IPS-15b (cell line): ENCODE measurements around the gene SOCS7.

Experiments used
- H3K27me3 ChIP-seq: one replicate; pipeline ENCODE4 v1.6.1; 2013; ENCODE audit warnings: low read length; ENCODE audit not compliant: control insufficient read depth, insufficient read depth
- H3K36me3 ChIP-seq: one replicate; pipeline ENCODE4 v1.6.1; 2013; ENCODE audit warnings: low read length; ENCODE audit not compliant: control insufficient read depth, insufficient read depth
- H3K4me1 ChIP-seq: one replicate; pipeline ENCODE4 v1.6.1; 2013; ENCODE audit warnings: mild to moderate bottlenecking, low read length; ENCODE audit not compliant: control insufficient read depth, insufficient read depth
- H3K4me3 ChIP-seq: one replicate; pipeline ENCODE4 v1.5.1; 2013; ENCODE audit warnings: low read depth, low read length
- H3K9ac ChIP-seq: one replicate; pipeline ENCODE4 v1.6.1; 2013; ENCODE audit warnings: low read depth, mild to moderate bottlenecking, low read length
- H3K9me3 ChIP-seq: one replicate; pipeline ENCODE4 v1.6.1; 2013; ENCODE audit warnings: mild to moderate bottlenecking, low read length; ENCODE audit not compliant: control insufficient read depth, insufficient read depth

Gene SOCS7

DNA sequence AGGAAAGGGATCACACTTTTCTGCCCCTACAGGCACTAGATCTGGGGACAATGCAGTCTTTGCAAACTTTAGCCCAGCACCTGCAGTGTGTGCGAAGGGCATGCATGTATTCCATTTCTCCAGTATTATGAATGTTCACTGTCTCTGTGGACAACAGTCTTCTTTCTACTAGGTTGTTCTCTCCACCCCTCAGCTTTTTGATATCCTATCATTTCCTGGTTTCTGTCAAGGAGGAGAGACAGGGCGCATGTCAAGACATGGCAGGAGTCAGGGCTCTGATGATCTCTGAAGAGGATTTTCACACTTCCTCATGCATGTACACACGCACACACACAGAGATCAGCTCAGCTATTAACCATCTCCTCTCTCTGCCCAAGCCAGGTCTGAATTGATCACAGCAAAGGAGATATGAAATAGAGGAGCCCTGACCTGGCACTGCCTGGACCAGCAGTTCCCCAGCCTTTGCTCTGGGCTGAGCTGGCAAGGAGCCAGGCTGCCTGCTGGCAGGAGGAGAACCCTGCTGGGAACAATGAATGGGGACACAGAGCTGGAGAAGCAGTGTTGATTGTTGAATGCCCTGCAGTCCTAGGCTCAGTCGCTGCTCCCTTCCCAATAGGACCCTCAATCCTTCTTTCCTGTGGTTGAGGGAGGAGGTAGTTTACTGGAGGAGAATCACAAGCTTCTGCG lies 10.5 kb upstream of the SOCS7 start:
- Histone ChIP-seq H3K4me1 (peaks cover 6% of the 10 kb centered on the region), H3K4me3 (no peak overlapping the region), H3K9me3 (no peaks in the 10 kb centered on the region), H3K36me3 (no peaks in the 10 kb centered on the region), H3K9ac (no peak overlapping the region), H3K27me3 (no peaks in the 10 kb centered on the region)

DNA sequence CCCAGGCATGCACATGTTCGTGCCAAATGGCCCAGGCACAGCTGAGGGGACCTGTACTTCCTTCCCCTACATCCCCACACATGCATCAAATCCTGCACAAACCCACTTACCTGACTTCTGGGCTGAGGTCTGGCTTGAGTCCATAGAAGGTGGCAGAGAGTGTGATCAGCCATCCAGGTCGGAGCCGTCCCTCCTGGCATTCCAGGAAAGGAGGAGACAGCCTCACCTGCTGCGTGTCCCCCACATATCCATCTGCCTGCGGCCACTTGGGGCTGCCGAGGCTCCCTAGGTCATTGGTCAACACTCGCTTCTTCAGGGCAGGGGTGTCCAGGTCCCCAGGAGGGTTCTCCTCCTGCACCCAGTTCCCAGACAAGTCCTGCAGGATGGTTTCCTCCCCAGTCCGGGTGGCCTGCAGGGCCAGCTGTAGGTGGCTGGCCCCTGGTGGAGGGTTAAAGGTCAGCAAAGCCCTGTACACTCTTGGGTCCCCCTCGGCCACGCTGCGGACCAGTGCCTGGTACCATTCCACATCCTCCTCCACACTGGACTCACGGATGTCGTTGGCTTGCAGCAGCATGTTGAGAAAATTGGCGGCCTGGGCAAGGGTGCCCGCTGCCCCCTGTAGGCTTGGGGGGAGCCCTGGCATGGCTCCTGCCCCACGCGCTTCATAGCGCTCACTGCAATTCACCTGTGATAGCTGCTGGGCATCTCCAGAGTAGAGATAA lies 8.6 kb upstream of the SOCS7 start:
- Histone ChIP-seq H3K9me3 (no peaks in the 10 kb centered on the region), H3K36me3 (no peaks in the 10 kb centered on the region), H3K9ac (no peak overlapping the region), H3K4me1 (peaks cover 6% of the 10 kb centered on the region), H3K27me3 (no peaks in the 10 kb centered on the region), H3K4me3 (no peak overlapping the region)

DNA sequence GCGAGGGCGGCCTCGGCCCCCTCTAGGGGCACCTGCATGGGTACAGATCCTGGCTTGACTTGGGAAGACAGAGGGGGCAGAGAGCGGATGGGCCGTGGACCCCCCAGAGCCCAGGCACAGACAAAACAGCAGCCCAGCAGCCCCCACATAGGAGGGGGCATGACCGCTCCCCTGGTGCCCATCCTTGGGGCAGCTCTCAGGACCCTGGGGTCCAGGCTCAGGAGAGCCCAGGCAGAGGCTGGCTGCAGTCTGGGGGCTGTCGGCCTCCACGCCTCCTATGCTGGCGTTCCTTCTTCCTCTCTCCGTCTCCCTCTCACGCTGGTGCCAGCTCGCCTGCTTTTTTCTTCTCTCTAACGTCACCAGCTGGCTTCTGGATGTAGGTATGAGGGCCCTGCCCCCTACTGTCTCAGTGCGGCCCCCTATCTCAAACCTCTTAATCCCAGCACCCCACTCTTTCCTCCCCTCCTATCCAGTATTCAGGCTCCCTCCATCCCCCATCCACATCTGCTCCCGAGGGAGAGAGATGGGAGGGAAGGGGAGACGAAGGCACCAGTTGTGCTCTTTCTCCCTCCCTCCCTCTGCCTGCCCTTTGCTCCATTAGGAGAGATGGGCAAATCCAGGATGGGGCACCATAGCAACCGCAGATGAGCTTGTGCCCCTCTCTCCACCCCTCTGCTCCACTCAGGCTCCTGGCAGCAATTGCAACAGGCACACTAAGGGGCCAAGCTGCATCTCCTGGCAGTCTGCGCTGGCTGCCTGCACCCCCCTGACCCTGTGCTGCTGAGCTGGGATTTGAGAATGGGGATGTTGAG lies 7.8 kb upstream of the SOCS7 start, which contains the start of gene GPR179:
TSS of gene GPR179 (minus strand) at position 349 of the 812 bp plus-strand sequence. CDS start at position 182, 167 bp downstream.
- Histone ChIP-seq H3K36me3 (no peaks in the 10 kb centered on the region), H3K4me3 (no peak within 1 kb of the TSS), H3K9me3 (no peaks in the 10 kb centered on the region), H3K4me1 (peaks cover 6% of the 10 kb centered on the region), H3K27me3 (no peaks in the 10 kb centered on the region), H3K9ac (no peak within 1 kb of the TSS)

DNA sequence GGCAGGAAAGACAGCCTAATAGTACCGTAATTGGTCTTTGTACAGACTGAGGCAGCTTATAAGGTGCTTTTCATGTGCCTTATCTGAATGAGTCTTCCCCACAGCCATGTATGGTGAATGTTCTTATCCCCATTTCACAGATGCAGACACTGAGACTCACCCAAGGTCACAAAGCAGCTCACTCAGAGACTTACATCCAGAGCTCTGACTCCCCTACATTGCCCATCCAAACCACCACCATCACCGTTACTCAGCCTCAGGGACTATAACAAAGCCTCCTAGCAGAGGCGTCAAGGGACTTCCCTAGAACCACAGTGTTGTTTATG lies 7.3 kb upstream of the SOCS7 start:
- Histone ChIP-seq H3K9me3 (no peaks in the 10 kb centered on the region), H3K36me3 (no peaks in the 10 kb centered on the region), H3K4me1 (peaks cover 6% of the 10 kb centered on the region), H3K9ac (no peak overlapping the region), H3K27me3 (no peaks in the 10 kb centered on the region), H3K4me3 (no peak overlapping the region)

DNA sequence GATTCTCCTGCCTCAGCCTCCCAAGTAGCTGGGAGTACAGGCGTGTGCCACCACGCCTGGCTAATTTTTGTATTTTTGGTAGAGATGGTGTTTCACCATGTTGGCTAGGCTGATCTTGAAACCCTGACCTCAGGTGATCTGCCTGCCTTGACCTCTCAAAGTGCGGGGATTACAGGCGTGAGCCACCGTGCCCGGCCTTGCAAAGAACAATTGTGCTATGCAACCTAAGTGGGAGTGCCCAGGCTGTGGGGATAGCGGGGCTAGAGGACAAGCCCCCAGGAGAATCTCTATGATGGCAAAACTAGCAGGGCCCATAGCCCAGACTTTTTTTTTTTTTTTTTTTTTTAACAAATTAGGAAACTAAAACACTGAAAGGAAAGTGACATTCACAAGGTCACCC lies 5.9 kb upstream of the SOCS7 start:
- no peaks in the 10 kb centered on the region for H3K9me3 ChIP-seq
- H3K27me3 ChIP-seq = no peaks in the 10 kb centered on the region
- H3K4me3 ChIP-seq = no peak overlapping the region
- H3K4me1 ChIP-seq = peaks cover 6% of the 10 kb centered on the region
- no peaks in the 10 kb centered on the region for H3K36me3 ChIP-seq
- no peak overlapping the region for H3K9ac ChIP-seq

DNA sequence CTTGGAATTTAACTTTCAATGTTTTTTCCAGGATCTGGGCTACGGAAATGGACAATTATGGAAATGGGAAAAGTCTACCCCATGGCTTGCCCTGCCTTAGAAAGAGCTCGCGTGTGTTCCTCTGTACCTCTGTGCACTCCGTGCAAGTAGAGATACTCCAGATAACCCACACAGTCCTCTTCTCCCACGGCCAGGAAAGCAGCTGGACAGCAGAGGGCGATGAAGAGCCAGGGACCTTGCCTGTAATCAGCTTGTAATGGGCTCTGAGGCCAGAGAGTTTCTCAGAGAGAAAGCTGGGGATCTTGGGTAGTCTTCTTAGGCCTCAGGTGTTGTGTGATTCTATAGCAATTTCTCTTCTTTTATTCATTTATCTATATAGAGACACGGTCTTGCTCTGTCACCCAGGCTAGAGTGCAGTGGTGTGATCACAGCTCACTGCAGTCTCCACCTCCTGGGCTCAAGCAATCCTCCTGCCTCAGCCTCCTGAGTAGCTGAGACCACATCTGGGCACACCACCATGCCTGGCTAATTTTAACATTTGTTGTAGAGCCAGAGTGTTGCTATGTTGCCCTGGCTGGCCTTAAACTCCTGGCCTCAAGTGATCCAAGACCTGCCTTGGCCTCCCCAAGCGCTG lies 2.4 kb upstream of the SOCS7 start:
- Histone ChIP-seq H3K4me3 (no peak overlapping the region), H3K4me1 (no peaks in the 10 kb centered on the region), H3K9me3 (no peaks in the 10 kb centered on the region), H3K36me3 (no peaks in the 10 kb centered on the region), H3K27me3 (peaks cover 5% of the 10 kb centered on the region), H3K9ac (no peak overlapping the region)

DNA sequence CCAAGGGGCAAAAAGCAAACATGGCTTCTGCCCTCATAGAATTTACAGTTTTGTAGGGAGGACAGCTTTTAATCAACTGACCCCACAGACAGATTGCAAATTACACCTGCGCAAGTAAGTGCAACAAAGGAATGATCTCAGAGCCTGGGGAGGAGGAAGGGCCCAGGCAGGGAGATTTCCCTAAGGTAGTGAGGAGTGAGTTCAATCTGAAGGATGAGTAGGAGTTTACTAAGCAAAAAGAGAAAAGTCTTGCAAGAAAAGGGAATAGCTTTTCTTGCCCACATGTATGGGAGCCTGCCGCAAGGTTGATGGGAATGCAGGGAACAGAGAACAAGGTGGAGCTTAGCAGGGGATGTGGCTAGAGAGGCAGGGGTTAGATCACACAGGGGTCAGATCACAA lies 1.6 kb upstream of the SOCS7 start:
- Histone ChIP-seq H3K4me1 (no peaks in the 10 kb centered on the region), H3K4me3 (no peak overlapping the region), H3K9me3 (no peaks in the 10 kb centered on the region), H3K9ac (no peak overlapping the region), H3K27me3 (peaks cover 5% of the 10 kb centered on the region), H3K36me3 (no peaks in the 10 kb centered on the region)

DNA sequence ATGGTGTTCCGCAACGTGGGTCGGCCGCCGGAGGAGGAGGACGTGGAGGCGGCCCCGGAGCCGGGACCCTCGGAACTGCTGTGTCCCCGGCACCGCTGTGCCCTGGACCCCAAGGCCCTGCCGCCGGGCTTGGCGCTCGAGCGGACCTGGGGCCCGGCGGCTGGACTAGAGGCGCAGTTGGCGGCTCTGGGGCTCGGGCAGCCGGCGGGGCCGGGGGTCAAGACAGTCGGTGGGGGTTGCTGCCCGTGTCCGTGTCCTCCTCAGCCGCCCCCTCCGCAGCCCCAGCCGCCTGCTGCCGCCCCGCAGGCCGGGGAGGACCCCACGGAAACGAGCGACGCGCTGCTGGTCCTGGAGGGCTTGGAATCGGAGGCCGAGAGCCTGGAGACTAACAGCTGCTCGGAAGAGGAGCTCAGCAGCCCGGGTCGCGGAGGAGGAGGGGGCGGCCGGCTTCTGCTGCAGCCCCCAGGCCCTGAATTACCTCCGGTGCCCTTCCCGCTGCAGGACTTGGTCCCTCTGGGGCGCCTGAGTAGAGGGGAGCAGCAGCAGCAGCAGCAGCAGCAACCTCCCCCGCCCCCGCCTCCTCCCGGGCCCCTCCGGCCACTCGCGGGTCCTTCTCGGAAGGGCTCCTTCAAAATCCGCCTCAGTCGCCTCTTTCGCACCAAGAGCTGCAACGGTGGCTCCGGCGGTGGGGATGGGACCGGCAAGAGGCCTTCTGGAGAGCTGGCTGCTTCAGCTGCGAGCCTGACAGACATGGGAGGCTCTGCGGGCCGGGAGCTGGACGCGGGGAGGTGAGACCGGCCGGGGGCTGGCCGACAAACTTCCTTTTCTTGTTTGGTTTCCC lies 821 bp downstream of the SOCS7 start:
- Histone ChIP-seq H3K4me1 (no peaks in the 10 kb centered on the region), H3K9me3 (no peaks in the 10 kb centered on the region), H3K4me3 (peak overlapping the region; percentile 41), H3K27me3 (peaks cover 5% of the 10 kb centered on the region), H3K9ac (peak overlapping the region; percentile 66), H3K36me3 (no peaks in the 10 kb centered on the region)

DNA sequence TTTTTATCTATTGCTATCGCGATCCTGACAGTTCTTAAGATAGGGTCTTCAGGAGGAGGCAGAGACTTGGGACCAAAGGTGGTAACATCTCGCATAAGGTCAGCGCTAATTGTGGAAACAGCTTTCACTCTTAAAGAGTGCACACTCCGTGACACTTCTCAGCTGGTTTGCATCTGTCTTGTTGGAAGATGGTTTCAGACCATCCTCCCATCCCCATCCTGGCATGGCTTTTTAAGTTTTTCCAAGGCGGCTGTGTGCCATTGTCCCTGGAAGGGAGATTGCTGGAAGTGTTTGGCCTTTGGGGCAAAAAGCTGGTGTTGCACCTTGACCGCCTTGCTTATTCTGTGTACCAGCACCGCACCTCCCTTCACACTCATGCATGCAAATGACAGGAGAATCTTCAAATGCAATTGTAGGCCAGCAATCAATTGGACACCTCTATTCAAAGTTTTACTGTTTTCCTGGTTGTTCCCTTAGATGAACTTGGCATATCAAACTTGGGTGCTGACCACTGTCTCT lies 1.5 kb downstream of the SOCS7 start:
- no peaks in the 10 kb centered on the region for H3K9me3 ChIP-seq
- H3K4me1 ChIP-seq = no peaks in the 10 kb centered on the region
- H3K9ac ChIP-seq = no peak overlapping the region
- peak overlapping the region; percentile 41 for H3K4me3 ChIP-seq
- H3K36me3 ChIP-seq = no peaks in the 10 kb centered on the region
- peaks cover 5% of the 10 kb centered on the region for H3K27me3 ChIP-seq

DNA sequence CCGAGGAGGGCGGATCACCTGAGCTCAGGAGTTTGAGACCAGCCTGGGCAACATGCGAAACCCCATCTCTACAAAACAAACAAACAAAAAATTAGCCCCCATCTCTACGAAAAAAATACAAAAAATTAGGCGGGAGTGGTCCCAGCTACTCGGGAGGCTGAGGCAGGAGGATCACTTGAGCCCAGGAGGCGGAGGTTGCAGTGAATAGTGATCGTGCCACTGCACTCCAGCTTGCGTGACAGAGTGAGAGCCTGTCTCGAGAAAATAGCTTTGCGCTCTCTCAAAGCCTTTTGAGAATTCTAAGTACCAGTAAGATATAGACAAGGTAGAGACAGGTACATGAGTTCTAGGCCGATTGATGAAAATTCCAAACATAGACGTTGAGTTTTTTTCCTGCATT lies 2.0 kb downstream of the SOCS7 start:
- H3K4me1 ChIP-seq = no peaks in the 10 kb centered on the region
- H3K4me3 ChIP-seq = no peak overlapping the region
- no peak overlapping the region for H3K9ac ChIP-seq
- H3K36me3 ChIP-seq = no peaks in the 10 kb centered on the region
- peaks cover 5% of the 10 kb centered on the region for H3K27me3 ChIP-seq
- no peaks in the 10 kb centered on the region for H3K9me3 ChIP-seq

DNA sequence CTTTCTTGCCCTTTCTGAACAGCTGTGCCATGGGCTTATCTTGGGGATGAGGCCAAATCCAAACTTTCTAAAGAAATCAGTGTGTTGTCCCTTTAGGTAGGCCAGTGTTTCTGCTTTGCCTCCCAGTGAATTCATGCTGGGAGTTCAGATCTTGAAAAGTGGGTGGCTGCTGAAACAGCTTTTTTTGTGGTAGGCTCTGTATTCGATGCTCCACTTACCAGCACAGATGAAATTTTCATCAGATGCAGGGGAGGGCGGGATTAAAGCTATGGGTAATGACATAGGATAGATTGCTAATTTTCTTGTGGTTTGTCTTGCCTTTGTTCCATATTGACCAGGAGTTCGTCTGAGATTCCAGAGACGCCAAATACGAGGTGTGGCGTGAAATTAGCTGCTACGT lies 2.8 kb downstream of the SOCS7 start:
- no peaks in the 10 kb centered on the region for H3K9me3 ChIP-seq
- H3K36me3 ChIP-seq = no peaks in the 10 kb centered on the region
- H3K9ac ChIP-seq = no peak overlapping the region
- no peaks in the 10 kb centered on the region for H3K4me1 ChIP-seq
- H3K27me3 ChIP-seq = peaks cover 5% of the 10 kb centered on the region
- H3K4me3 ChIP-seq = no peak overlapping the region
